ENCODE results near the gene NFKB2.

Gene NFKB2

DNA sequence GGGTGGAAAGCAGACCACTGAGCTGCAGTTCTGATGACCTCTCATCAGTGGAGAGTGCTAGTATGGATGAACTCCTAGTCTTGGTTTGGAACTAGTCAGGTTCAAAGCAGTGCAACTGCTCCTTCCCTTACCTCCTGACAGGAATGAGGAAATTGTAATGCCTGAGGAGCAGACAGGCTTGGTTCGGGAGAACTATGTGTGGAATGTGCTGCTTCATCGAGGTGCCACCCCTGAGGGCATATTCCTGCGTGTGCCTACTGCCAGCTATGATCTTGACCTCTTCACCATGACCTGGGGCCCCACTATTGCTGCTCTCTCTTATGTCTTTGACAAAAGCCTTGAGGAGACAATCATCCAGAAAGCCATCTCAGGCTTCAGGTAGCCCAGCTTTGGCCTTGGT is 27.4 kb upstream of the NFKB2 start:
- TF ChIP-seq, protein P1, sequence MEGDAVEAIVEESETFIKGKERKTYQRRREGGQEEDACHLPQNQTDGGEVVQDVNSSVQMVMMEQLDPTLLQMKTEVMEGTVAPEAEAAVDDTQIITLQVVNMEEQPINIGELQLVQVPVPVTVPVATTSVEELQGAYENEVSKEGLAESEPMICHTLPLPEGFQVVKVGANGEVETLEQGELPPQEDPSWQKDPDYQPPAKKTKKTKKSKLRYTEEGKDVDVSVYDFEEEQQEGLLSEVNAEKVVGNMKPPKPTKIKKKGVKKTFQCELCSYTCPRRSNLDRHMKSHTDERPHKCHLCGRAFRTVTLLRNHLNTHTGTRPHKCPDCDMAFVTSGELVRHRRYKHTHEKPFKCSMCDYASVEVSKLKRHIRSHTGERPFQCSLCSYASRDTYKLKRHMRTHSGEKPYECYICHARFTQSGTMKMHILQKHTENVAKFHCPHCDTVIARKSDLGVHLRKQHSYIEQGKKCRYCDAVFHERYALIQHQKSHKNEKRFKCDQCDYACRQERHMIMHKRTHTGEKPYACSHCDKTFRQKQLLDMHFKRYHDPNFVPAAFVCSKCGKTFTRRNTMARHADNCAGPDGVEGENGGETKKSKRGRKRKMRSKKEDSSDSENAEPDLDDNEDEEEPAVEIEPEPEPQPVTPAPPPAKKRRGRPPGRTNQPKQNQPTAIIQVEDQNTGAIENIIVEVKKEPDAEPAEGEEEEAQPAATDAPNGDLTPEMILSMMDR (IDR thresholded peaks at IDR 0.05; ENCODE audit: extremely low read depth, missing control alignments): no peak
- DNase-seq (ENCODE audit: low spot score): no peak

DNA sequence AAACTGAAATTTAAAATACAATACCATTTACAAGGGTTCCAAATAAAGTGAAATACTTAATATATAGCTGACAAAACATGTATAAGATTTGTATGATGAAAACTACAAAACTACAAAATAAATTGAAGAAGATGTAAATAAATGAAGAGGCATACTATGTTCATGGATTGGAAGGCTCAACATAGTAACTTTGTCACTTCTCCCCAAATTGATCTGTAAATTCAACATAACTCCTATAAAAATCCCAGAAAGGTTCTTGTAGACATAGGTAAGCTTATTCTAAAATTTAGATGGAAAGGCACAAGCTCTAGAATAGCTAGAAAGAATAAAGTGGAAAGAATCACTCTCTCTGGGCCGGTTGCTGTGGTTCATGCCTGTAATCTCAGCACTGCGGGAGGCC is 24.2 kb upstream of the NFKB2 start:
- TF ChIP-seq, protein P1 (IDR thresholded peaks at IDR 0.05; ENCODE audit: extremely low read depth, missing control alignments): no peak
- DNase-seq (ENCODE audit: low spot score): no peak

DNA sequence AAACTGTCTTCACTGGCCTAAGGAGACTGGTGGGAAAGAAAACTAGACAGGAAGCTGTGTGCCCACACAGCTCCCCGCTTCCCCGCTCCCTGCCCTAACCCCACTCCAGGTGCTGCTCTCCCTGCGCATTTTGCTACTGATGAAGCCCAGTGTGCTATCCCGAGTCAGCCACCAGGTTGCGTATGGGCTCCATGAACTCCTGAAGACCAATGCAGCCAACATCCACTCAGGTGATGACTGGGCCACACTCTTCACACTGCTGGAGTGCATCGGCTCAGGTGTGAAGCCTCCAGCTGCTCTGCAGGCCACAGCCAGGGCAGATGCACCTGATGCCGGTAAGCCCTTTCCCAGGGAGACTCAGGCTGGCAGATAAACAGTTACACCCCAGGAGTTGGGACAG is 20.3 kb upstream of the NFKB2 start:
- TF ChIP-seq, protein P1 (IDR thresholded peaks at IDR 0.05; ENCODE audit: extremely low read depth, missing control alignments): no peak
- DNase-seq (ENCODE audit: low spot score): no peak

DNA sequence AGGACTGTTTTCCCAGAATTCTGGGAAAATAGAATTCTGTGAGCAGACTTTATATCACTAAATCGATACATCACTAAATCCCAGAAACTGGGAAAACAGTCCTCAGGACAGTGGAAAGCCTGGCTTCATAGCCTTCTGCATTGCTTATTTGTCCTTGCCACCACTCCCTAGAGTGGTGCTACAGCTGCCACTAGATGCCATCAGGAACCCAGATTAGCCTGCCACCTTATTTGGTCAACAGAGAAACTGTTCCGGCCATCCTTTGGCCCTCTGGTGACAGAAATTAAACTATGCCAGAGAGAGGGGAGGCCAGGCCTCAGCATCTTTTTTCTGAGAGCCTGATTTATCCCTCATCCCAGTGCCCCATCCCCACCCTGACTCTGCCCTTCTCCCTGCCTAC is 19.6 kb upstream of the NFKB2 start:
- TF ChIP-seq, protein P1 (IDR thresholded peaks at IDR 0.05; ENCODE audit: extremely low read depth, missing control alignments): no peak
- no peak for DNase-seq (ENCODE audit: low spot score)

DNA sequence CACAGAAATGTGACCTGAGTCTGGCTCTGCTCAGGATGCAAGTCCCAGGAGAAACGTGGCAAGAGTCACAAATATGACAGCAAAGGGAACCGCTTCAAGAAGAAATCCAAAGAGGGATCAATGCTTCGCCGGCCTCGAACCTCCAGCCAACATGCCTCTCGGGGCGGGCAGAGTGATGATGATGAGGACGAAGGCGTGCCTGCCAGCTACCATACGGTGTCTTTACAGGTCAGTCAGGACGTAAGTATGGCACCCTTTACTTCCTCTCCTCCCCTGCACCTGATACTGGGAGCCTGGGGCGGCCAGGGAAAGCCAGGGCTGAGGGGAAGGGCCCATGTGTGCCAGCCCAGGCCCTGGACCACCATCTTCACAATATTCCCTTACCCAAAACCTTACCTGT is 18.6 kb upstream of the NFKB2 start:
- TF ChIP-seq, protein P1 (IDR thresholded peaks at IDR 0.05; ENCODE audit: extremely low read depth, missing control alignments): no peak

DNA sequence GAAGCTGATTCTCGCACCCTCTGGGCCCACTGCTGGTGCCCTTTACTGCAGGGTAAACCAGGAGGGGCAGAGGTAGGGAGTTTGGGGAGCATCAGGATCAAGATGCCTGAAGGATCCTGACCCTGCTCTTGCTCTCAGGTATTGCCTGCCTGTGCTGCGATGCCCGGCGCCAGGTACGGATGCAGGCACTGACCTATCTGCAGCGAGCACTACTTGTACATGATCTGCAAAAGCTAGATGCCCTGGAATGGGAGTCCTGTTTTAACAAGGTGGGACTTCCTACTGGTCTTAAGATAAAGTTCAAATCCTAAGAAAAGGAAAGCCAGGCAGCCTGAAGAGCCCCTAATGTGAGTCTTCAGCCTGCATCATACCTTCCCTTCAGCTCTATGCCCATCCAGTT is 16.1 kb upstream of the NFKB2 start:
- TF ChIP-seq, protein P1 (IDR thresholded peaks at IDR 0.05; ENCODE audit: extremely low read depth, missing control alignments): no peak
- DNase-seq (ENCODE audit: low spot score): no peak

More for the DNA sequence above, 18.6 kb upstream of the NFKB2 start:
- no peak for DNase-seq (ENCODE audit: low spot score)

DNA sequence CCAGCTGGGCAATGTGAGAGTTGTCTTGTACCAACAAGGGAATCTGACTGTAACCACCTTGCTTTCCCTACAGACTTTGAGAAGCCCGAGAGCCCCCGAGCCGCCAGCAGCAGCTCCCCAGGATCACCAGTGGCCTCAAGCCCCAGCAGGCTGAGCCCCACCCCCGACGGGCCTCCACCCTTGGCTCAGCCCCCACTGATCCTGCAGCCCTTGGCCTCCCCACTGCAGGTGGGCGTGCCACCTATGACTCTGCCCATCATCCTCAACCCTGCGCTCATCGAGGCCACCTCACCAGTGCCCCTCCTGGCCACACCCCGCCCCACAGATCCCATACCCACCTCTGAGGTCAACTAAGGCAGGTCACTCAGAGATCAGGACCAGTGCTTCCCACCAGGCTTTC is 13.5 kb upstream of the NFKB2 start:
- TF ChIP-seq, protein P1 (IDR thresholded peaks at IDR 0.05; ENCODE audit: extremely low read depth, missing control alignments): no peak
- no peak for DNase-seq (ENCODE audit: low spot score)
